Erythroblast (primary cell): Measurements from ENCODE around the gene NDE1.

ENCODE experiments used
- GATA1 ChIP-seq: IDR thresholded peaks from 2 replicates; pipeline ENCODE4 v1.6.1; 2011; ENCODE audit warnings: low read depth, mild to moderate bottlenecking, control low read depth, low read length, moderate library complexity
- POLR2A ChIP-seq: IDR thresholded peaks from 2 replicates; pipeline ENCODE4 v1.6.1; 2011; ENCODE audit warnings: mild to moderate bottlenecking, low read length

DNA sequence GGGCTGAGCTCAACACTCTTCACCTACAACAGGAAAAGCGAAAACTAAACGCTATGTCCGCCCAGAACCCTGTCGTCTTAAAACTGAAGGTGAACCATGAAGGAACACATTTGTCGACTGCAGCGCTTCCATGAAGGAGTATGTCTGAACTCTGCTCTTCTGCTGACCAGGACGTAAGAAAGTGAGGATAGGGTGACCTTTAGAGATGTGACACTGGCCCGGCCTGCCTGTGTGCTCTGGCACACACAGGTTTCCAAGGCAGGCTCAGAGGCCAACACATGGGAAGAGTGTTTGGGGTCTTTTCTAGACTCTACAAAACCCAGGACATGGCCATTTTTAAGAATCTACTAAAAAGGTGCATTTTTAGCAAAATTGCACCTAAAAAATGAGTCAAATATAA lies 28.2 kb upstream of the NDE1 start:
- TF ChIP-seq POLR2A = no peak
- TF ChIP-seq GATA1 = no peak
